GM11168 (cell line): ENCODE measurements around the gene PTTG1.

ENCODE experiments used
- in situ Hi-C: fragments of 300-500 bp; cut with MboI; formaldehyde crosslinking; loops from one replicate; pipeline ENCODE4 v1.12.0; 2022; ENCODE audit warnings: low sequenced_read_pairs; ENCODE audit not compliant: unreplicated experiment

The PTTG1 gene

DNA sequence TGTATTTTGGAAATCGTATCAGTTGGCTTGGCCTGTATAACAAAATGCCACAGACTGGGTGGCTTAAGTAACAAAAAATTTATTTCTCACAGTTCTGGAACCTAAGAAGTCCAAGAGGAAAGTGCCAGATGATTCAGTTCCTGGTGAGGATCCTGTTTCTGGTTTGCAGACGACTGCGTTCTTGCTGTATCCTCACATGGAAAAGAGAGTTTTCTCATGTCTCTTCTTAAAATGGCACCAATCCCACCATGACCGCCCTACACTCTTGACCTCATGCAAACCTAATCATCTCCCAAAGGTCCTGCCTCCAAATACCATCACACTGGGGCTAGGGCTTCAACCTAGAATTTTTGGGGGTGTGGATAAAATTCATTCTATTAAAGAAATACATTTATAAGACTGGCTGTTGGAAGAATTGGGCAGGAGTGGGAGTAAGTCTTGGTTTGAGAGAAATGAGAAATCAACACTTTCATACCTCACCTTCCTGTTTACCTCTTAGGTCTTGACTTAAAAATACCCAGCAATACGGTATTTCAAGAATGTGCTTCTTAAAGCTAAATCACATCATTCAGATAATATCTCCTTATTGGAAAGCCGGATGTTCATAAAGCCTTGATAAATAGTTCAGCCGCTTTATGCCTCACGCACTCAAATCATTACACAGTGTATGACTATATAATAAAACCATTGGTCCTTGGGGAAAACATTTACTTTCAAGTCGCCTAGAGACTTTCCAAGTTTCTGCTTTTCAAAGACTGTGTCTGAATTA is 28.7 kb downstream of the PTTG1 start:
- in situ Hi-C loops, result no loop called here

DNA sequence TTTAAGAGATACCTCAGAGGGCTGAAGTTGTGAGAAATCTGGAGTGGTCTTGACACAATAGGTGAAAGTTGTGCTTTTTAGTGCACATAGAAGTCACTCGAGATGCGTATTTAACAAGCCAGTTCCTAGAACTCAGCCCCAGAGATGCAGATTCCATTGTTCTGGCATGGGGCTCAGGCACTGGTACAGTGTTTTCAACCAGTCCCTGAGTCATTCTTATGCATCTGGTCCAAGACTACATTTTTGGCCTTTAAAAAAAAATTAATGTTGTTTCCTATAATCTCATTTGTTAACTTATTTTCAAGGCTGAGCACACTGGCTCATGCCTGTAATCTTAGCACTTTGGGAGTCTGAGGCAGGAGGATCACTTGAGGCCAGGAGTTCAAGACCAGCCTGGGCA is 29.6 kb downstream of the PTTG1 start:
- in situ Hi-C loops, result no loop called here

DNA sequence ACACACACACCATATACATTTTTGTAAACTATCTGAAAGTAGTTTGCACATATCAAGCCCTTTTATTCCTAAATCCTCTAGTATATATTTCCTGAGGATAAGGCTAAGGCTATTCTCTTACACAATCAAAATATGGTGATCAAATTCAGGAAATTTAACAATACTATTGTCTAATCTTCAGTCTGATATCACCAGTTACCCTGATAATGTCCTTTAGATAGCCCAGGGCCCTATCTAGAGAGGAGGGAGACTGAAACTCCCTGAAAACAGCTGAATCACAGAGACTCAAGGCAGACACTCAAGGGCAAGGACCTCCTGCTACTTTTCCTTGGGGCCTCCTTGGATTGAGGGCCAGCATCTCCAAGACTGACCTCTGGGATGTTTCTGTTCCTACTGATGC is 30.4 kb downstream of the PTTG1 start:
- in situ Hi-C loops, result no loop called here

DNA sequence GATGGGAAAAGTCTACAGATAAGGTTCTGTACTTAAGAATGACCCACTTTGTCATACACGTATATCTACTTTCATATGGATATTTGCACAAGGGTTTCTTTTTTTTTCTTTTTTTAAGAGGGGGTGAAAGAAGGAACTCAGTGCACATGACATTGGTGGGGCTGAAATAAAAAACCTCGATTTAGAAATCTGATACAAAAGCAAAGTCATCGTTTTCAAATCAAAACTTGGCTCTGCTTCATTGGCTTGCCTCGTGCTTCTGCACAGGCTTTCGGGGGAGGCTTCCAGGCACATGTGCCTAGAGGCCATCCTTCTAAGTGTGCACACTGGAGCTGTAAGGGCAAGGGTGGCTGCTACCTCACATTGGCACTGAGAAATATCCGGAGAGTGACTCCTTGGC is 31.1 kb downstream of the PTTG1 start:
- in situ Hi-C loops, result no loop called here

DNA sequence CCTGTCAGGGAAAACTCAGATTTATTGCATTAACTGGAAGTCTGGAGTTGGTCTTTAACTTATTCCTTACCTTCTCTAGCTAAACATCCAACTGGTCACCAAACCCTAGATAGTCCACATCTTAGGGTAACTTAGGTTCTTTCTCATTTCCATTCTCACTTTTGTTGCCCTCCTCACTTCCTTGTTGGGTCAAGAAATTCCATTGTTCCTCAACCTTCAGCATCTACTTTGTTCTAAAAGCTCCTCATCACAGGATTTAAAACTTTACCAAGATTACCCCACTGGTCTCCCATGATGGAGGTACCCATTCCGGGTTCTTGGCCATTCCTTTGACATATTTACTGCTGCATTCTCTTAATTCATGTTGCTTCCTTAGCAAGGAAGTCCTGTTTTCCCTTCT is 32.1 kb downstream of the PTTG1 start:
- in situ Hi-C loops, result no loop called here

DNA sequence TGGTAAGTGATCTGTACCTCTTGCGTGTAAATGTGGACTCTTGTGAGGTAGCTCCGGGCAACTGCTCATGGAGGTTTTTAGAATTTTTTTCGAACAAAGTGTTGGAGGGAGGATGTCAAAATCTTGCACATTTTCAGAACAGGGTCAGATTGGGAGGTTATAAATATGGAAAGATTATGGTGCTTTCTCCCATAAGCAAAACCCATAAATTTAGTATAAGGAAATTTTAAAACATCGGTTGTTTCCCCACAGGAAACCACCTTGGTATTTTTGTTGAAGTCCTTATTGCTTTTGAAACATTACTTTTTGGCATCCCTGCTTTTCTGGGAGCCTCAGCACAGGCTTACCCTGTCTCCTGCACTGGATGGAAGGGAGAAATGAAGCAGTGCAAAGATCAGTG is 33.9 kb downstream of the PTTG1 start:
- in situ Hi-C loops, result no loop called here

DNA sequence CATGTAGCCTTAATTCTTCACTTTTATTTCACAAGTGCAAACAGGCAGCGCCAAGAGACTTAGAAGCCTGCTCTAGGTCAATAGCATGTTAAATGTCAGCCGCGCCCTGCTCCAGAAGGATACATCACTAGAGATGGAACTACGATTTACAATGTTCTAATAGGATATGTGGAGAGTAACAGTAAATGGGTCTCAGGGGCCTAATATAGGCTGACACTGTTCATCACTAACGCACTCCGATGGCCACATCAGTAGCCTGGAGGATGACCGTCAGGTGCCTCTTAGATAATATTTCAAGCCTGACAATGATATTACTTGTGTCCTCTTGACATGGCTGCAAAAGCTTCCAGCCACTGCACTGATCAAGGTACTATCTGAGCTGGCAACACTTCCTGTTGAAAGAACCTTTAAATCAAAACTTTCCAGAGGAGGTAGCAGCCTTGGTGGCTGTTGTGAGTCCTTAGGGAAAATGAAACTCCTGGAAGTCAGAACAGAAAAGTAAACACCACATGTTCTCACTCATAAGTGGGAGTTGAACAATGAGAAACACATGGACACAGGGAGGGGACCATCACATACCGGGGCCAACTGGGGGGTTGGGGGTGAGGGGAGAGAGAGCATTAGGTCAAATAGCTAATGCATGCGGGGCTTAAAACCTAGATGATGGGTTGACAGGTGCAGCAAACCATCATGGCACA is 35.0 kb downstream of the PTTG1 start:
- in situ Hi-C loops, result no loop called here

DNA sequence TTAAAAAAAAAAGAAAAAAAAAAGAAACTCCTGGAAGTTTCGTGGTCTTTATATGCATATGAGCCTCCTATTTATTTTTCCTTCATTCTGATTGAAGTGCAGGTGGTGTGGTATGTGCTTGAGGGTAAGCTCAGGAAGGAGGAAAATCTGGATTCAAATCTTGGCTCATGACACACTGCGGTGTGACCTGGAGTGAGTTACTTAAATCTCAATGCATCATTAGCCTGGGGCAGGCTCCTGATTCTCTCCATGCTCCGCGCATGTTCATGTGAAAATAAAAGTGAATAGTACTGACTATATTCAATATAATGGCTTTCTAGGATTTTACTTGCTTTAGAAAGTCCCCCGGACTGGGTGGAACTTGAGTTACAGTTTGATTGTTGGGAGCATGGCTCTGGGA is 35.6 kb downstream of the PTTG1 start:
- in situ Hi-C loops, result no loop called here

DNA sequence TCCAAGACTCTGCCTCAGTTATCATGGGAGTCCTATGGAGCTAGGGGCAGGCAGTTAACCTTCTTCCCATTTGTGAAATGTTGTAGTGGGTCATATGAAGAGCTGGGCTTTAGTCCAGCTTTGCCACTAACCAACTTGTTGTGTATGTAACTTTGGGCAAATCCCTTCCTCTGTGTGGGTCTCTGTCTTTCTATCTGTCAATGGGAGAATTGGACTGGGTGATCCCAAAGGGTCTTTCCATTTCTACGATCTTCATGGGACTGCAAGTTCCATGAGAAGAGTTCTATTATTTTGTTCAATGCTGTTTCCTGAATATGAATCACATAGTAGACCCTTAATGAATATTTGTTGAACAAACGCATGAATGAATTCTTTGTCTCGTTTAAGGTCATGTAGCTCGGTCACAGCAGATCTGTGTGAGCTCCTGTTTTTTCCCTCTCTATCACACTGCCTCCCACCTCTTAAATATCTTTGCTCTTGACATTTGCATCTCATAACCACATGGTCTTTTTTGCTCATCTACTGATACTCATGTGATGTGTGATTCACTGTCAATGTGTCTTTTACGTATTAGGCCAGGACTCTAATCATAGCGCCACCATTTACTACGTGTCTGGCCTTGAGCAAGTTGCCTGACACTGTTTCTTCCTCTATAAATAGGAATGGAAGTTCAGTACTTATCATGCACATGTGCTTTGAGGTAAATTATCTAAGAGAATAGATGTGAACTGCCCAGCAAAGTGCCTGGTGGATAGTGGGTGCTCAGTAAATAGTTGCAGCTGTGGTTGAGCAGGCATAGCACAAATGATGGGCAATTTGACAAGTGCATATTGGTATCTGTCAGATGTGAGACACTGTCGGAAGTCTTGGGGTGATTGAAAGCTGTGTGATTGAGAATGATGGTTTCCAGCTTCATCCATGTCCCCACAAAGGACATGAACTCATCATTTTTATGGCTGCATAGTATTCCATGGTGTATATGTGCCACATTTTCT is 37.4 kb downstream of the PTTG1 start:
- in situ Hi-C loops, result no loop called here

DNA sequence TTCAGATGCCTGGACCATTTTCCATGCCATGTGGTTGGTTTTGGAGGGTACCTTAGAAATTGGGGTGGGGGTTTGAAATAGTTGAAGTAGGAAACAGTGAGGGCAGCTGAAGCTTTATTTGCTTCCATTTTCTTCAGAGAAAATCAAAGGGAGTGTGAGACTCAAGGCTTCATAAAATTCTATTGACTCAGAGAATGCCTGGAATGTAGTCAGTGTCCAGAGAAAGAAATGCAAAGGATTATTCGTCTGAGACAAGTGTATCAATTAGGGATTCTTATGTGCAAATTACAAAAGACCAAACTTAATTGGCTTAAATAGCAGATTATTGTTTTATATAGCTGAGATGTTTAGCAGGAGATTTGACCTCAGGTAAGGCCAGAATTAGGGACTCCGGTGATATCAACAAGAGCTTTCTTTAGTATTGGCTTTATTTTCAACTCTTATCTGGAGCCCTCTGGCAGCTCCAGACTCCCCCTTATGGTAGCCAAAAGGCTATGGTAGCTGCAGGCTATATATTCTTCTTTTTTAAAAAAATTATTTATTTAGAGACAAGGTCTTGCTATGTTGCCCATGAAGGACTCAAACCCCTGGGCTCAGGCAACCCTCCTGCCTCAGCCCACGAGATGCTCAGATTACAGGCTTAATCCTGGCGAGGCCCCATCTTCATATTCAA is 38.9 kb downstream of the PTTG1 start:
- in situ Hi-C loops, result no loop called here

DNA sequence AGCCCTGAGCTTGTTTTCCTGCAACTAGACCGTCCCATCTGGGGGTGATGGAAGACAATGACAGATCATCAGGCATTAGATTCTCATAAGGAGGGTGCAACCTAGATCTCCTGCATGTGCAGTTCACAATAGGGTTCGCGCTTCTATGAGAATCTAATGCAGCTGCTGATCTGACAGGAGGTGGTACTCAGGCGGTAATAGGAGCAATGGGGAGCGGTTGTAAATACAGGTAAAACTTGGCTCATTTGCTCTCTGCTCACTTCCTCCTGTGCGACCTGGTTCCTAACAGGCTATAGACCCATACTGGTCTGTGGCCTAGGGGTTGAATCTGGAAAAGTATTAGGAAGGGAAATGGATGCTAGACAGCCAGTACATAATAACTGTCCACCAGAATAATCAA is 39.7 kb downstream of the PTTG1 start:
- in situ Hi-C loops, result no loop called here

DNA sequence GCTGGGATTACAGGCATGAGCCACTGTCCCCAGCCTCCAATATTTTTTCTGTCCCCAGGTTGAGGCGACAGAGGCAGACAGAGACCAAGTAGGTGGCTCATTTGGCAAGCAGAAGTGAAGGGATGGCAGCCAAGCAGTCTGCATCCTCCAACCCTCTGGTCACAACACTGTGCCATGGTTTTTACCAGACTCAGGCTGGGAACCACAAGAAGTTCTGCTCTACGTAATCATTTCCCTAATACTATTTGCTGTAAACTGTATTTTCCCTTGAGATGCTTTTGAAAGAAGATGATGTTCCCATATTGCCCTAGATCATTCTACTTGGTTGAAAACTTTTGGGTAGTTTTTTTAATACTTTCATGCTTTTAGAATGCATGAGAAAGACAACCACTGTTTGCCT is 40.5 kb downstream of the PTTG1 start:
- in situ Hi-C loops, result no loop called here

DNA sequence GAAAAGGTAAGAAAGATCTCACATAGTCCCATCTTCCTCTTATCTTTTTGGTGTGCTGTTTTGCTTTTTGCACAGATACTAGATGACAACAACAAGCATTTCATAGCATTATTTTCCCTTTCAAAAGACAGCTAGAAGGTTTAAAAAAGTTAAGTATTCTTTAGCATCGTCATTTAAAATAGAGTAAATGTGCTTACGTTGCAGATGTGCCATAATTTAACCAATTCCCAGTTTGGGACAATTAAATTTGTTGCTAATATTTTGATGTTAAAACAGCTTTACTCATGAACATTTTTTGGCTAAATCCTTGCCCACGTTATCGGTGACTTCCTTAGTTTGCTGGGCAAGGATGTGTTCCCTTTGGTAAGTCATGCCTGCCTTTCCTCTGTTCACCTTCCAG is 41.6 kb downstream of the PTTG1 start:
- in situ Hi-C loops, result no loop called here

DNA sequence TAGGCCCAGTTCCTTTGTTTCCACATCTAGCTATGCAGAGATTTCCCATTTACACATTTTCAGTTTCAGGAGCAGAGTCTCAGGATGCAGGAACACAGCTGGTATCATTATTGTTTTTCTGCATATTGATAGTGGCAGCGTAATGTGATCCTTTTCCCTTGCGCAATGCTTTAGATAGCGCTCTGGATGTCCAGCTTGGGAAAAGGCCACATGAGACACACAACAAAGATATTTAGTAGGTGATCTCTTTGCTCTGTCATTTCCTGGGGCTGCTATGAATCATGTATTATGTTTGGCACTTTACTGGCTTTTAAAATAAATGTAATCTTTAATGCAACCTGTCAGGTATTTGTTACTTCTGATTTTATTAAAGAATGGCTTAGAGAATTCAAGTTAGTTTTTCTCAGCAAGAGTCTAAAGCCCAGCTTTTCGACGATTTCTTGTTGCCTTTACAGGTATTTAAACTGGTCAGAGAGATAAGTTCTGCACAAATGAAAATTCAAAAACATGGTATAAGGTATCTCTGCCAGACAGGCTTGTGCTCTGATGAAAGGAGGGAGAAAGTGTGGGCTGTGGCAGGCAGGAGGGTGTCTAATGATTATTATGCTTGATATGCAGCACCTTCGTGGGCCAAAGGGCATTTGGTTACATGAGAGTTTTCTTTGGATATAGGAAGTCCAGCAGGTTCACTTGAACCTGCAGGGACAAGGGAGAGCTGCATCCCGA is 42.2 kb downstream of the PTTG1 start:
- in situ Hi-C loops, result no loop called here

DNA sequence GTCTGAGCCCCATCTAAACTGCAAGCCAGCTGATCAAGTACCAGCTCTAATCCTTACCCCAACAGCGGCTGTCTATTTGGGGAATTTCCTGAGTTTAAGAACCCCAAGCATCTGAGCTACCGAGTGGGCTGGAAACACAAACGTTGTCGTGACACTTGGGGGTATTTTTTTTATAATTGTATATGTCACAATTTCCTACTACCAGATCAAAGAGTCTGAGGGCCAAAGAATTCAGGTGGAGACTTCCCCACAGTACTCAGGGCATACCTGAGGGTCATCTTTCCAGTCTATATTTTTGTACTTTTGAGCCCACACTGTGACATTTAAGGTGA is 42.8 kb downstream of the PTTG1 start:
- in situ Hi-C loops, result no loop called here

DNA sequence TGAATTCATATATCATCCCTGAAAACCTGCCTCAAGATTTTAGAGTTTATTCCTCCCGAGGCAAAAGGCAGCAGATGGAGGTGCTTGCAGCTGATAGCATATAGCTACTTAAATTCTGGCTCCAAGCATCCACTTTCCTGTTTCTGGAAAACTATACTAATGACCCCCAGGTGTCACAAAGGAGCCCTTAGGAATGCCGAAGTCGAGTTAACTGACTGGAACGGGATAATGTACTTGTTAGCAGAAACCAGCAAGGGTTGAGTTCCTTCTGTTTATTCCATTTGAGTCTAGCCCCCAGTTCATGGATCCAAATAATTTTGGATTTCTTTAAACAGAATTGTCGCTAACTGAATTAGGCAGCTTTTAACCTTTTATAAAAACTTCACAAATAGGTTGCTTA is 44.5 kb downstream of the PTTG1 start:
- in situ Hi-C loops, result no loop called here

DNA sequence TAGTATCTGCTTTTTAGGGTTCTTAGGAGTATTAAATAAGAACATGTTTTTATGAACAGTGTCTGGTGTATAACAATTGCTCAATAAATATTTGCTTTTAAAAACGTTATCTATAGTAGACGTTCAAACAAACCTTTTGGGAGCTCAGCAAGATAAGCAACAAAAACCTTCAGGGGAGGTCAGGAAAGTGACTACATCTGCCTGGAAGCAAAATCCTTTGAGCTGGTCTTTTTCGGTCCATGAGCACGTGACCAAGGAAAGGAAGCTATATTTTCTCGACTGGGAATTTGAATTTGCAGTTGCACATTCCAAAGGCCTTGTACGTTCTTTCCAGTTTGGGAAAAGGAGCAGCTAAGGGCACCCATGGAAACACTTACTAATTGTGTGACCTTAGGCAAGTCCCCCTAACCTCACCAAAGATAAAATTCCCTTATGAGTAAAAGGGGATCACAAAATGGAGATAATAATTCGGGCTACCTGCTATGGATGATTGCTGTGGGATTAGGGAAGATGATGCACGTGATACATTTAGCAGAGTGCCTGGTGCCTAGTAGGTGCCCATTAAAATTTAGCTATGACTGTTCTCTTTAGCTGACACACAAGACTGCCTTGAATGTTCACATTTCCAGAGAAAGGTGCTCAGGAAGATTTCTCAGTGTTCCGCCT is 45.4 kb downstream of the PTTG1 start:
- in situ Hi-C loops, result no loop called here

DNA sequence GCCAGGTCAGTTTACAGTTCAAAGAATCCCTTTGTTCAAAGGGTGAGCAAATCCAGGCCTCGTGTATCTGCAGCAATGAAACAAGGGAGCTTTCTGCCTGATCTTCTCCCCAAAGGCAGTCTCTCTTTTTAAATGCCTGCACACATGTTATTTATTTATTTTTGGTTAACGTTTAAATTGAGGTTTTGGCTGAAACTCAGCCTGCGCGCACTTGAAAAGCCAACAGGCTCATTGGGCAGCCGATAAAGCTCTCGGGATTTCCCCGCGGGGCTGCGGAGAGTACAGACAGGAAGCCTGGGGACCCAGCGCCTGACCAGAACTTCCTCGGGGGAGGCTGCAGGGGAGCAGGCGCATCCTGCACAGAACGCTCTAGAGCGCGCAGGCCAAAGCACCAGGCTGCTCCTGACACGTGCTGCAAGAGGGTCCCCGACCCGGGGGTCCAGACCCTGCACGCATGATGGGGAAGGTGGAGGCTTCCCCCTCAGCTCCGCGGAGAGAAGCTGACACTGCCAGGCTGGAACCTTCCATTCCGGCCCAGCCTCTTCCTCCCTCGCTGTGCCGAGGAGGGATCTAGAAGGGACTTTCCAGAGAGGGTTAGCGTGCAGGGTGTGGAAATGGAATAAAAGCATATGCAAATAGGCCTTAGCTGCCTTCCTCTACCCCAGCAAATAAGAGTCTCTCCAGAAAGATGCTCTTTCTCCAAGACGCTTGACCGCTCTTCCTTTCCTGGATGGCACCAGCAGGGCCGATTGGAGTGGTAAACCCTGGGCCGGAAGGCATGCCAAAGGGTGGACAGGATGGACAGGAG is 46.1 kb downstream of the PTTG1 start:
- in situ Hi-C loops, result no loop called here
